HFF-Myc (cell line): ENCODE measurements around the gene ACOXL.

Experiments
- DNase-seq: peaks from one replicate; pipeline ENCODE4 v3.0.0-alpha.2; 2011; ENCODE audit warnings: low read depth; ENCODE audit errors: extremely low read depth
- H3K4me3 ChIP-seq: replicated peaks from 2 replicates; pipeline ENCODE4 v1.5.1; 2011; ENCODE audit warnings: low read depth, mild to moderate bottlenecking, control low read depth, low read length
- TF ChIP-seq, protein P1 (sequence below): IDR thresholded peaks from 2 replicates; pipeline ENCODE4 v1.5.1; 2012; ENCODE audit warnings: mild to moderate bottlenecking, low read depth, low read length, control low read depth; ENCODE audit errors: missing control alignments

The ACOXL gene

DNA sequence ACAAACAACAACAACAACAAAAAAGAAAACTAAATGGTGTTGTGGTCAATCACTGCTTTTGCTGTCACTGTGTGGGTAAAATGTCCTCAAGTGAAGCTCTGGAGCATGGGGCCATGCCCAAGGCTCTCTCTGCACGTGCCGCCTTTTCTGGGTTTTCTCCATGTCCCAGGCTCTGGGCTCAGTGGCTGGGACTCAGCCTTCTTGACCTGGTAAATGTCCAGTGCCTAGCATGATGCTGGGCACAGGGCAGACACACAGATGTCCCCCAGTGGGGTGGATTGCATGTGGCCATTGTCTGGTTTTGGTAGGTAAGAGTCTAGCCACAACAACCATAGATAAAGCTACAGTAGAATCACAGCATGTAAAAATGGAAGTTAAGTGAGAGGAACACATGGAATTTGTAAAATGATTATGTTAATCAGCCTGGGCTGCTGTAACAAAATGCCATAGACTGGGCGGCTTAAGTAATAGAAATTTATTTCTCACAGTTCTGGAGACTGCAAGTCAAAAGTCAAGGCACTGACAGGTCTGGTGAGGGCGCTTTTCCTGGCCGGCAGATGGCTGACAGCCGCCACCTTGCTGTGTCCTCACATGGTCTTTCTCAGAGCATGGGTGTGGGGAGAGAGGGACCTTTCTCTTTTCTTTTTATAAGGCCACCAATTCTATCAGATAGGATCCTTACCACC is 174.4 kb downstream of the ACOXL start:
- no peak for DNase-seq
- TF ChIP-seq, protein P1, sequence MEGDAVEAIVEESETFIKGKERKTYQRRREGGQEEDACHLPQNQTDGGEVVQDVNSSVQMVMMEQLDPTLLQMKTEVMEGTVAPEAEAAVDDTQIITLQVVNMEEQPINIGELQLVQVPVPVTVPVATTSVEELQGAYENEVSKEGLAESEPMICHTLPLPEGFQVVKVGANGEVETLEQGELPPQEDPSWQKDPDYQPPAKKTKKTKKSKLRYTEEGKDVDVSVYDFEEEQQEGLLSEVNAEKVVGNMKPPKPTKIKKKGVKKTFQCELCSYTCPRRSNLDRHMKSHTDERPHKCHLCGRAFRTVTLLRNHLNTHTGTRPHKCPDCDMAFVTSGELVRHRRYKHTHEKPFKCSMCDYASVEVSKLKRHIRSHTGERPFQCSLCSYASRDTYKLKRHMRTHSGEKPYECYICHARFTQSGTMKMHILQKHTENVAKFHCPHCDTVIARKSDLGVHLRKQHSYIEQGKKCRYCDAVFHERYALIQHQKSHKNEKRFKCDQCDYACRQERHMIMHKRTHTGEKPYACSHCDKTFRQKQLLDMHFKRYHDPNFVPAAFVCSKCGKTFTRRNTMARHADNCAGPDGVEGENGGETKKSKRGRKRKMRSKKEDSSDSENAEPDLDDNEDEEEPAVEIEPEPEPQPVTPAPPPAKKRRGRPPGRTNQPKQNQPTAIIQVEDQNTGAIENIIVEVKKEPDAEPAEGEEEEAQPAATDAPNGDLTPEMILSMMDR = no peak
- H3K4me3 ChIP-seq = no peak overlapping the region

DNA sequence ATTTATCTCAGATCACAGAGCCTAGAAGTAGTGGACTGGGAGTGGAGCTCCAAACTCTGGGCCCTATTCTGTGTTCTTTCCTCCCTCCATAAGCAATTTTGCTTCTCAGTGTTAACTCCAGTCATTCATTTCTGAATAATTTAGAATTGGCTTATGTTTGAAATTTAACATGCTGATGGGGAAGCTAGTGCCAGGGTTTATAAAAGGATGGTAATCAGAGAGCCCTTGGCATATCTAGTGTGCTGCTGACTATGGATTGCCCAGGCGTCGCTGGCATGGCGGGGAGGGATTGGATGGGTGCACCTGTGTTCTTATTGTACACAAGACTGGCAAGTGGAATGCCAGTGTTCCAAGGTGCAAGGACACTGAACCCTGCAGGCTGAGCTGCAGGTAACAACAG is 177.1 kb downstream of the ACOXL start:
- H3K4me3 ChIP-seq = no peak overlapping the region
- no peak for DNase-seq
- TF ChIP-seq, protein P1 = no peak

DNA sequence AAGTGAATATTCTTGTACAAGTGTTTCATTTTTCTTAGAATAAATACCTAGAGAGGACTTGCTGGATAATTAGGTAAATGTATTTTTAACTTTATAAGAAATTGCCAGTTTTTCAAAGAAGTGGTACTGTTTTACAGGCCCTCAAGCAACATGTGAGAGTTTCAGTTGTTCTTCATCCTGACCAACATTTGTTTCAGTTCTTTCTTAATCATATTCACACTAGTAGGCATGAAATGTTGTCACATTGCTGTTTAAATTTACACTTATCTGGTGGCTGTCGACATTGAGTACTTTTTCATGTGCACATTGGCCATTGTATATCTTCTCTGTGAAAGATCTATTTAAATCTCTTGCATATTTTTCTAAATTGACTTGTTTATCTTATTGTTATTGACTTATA is 178.1 kb downstream of the ACOXL start:
- no peak for DNase-seq
- TF ChIP-seq, protein P1 = no peak
- H3K4me3 ChIP-seq = no peak overlapping the region

DNA sequence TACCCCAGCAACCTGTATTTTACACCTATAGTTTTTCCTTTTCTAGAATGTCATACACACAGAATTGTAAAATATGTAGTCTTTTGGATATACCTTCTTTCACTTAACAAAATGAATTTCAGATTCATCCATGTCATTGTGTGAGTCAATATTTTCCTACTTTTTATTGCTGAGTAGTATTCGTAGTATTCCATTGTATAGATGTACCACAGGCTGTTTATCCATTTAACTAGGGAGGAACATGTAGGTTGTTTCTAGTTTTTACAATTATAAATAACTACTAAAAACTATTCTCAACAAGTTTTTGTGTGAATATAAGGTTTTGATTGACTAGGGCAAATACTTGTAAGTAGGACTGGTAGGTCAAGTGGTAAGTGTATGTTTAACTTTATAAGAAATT is 187.4 kb downstream of the ACOXL start:
- TF ChIP-seq, protein P1 = no peak
- no peak overlapping the region for H3K4me3 ChIP-seq
- DNase-seq = no peak

DNA sequence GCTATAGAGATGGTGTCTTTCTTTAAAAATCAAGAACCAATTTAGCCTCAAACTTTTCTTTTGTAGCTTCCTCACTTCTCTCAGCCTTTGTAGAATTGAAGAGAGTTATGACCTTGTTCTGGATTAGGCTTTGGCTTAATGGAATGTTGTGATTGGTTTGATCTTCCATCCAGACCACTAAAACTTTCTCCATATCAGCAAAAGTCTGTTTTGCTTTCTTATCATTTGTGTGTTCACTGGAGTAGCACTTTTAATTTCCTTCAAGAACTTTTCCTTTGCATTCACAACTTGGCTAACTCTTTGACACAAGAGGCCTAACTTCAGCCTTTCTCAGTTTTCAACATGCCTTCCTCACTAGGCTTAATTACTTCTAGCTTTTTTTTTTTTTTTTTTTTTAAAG is 193.1 kb downstream of the ACOXL start:
- TF ChIP-seq, protein P1 = no peak
- no peak overlapping the region for H3K4me3 ChIP-seq
- DNase-seq = no peak

DNA sequence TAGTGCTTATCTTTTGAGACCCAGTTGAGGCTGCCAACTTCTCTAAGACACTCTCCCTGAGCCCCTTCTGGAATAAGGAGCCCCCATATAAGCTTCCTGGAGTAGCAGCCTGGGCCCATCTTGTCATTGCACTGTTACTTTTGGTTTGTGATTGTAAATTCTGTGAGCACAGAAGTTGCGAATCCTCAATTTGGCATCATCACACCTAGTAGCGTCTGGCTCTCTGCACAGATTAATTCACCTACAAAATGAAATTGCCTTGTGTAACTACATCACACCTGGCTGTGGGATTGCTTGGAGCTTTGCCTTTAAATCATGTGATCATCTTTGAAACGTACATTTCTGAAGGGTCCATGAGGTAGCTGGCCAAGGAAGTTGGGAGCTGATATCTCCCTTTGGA is 195.2 kb downstream of the ACOXL start:
- H3K4me3 ChIP-seq = no peak overlapping the region
- TF ChIP-seq, protein P1 = no peak
- no peak for DNase-seq

DNA sequence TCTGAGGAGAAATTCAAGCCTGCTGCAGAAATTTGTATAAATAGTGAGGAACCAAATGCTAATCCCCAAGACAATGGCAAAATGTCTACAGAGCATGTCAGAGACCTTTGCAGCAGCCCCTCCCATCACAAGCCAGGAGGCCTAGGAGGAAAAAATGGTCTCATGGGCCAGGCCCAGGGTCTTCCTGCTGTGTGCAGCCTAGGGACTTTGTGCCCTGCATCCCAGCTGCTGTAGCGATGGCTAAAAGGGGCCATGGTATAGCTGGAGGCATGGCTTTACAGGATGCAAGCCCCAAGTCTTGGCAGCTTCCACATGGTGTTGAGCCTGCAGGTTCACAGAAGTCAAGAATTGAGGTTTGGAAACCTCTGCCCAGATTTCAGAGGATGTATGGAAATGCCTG is 197.2 kb downstream of the ACOXL start:
- no peak overlapping the region for H3K4me3 ChIP-seq
- no peak for DNase-seq
- TF ChIP-seq, protein P1 = no peak
